AG10803 (cell line): Measurements from ENCODE around the gene FRAT1.

Experiments used
- DNase-seq: peaks from one replicate; pipeline ENCODE4 v3.0.0; 2010; ENCODE audit warnings: low read depth
- H3K4me3 ChIP-seq: 2 replicates; pipeline ENCODE4 v1.5.1; 2011; ENCODE audit warnings: mild to moderate bottlenecking, low read length, control low read depth
- TF ChIP-seq, protein P1 (sequence below): conservative IDR thresholded peaks from 2 replicates; pipeline ENCODE4 v1.5.1; 2011; ENCODE audit warnings: mild to moderate bottlenecking, low read length, control low read depth, inconsistent platforms

Gene FRAT1

DNA sequence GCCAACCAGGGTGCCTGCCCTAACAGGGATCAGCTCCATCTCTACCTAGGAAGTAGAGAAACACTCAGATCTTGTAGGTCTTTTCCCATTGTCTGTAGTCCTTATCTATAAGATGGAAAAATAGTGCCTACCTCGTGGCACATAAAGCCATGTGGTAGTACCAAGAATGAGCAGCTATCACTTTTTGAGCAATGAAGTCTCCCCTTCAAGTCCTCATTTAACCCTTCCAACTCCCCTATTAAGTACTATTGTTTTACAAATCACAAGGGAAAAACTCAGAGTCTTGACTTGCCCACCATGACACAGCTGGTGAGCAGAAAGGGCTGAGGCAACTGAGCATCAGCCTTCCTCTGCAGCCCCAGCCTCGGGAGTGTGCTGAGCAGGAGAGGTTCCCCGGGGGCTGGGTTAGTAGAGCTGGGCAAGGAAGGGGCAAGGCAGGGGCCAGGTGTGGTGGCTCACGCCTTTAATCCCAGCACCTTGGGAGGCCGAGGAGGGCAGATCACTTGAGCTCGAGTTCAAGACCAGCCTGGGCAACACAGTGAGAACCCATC is 12.2 kb downstream of the FRAT1 start:
- no peak for DNase-seq
- TF ChIP-seq, protein P1, sequence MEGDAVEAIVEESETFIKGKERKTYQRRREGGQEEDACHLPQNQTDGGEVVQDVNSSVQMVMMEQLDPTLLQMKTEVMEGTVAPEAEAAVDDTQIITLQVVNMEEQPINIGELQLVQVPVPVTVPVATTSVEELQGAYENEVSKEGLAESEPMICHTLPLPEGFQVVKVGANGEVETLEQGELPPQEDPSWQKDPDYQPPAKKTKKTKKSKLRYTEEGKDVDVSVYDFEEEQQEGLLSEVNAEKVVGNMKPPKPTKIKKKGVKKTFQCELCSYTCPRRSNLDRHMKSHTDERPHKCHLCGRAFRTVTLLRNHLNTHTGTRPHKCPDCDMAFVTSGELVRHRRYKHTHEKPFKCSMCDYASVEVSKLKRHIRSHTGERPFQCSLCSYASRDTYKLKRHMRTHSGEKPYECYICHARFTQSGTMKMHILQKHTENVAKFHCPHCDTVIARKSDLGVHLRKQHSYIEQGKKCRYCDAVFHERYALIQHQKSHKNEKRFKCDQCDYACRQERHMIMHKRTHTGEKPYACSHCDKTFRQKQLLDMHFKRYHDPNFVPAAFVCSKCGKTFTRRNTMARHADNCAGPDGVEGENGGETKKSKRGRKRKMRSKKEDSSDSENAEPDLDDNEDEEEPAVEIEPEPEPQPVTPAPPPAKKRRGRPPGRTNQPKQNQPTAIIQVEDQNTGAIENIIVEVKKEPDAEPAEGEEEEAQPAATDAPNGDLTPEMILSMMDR = no peak
- H3K4me3 ChIP-seq = no peak overlapping the region; the same call in 1 of the 2 replicates

DNA sequence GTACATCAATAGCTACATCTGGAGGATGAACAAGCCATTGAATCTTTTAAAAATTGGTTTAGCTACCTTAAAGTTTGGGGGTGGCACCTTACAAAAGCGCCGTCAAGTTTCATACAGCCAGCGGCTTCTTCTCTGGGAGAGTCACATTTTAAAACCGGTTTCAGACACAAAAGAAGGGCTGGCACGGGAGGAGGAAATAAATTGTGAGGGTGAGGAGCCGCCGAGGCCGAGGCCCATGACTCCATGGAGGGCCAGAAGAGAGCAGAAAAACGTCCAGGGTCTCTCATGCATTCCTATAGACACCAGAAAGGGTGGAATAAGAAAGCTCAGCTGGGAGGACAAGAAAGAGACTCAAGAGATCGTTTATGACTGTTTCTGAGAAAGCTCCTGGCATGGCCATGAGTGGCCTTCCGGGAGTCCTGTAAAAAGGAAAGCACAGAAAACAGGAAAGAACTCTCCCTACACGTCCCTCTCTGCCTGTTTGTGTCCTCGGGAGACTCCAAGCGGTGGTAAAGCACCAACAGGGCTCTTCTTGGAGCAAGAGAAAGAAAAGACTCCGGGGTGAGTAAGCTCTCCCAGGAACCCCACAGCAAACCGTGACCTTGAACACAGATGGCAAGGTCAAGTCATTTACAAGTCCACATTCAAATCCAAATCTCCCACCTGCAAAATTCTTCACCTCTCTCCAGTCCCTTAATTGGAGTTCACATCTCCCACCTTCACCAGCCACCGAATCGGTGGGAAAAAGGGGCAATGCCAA is 13.7 kb downstream of the FRAT1 start:
- peak; percentile 86 for DNase-seq
- TF ChIP-seq, protein P1 = peak; percentile 61
- H3K4me3 ChIP-seq = peak overlapping the region; percentile 73

DNA sequence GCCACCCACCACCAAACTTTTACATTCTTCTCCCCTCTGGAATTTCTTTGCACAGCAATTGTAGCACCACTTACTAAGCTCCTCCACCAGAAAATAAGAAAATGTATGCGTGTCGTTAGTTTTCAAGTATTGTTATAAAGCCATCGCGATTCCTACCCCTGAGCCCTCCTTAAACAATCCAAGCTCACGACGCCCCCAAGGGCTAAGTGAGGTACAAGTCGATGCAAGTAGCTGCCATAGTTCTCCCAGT is 14.2 kb downstream of the FRAT1 start:
- peak overlapping the region; percentile 73 for H3K4me3 ChIP-seq
- DNase-seq = no peak
- TF ChIP-seq, protein P1 = peak; percentile 32

DNA sequence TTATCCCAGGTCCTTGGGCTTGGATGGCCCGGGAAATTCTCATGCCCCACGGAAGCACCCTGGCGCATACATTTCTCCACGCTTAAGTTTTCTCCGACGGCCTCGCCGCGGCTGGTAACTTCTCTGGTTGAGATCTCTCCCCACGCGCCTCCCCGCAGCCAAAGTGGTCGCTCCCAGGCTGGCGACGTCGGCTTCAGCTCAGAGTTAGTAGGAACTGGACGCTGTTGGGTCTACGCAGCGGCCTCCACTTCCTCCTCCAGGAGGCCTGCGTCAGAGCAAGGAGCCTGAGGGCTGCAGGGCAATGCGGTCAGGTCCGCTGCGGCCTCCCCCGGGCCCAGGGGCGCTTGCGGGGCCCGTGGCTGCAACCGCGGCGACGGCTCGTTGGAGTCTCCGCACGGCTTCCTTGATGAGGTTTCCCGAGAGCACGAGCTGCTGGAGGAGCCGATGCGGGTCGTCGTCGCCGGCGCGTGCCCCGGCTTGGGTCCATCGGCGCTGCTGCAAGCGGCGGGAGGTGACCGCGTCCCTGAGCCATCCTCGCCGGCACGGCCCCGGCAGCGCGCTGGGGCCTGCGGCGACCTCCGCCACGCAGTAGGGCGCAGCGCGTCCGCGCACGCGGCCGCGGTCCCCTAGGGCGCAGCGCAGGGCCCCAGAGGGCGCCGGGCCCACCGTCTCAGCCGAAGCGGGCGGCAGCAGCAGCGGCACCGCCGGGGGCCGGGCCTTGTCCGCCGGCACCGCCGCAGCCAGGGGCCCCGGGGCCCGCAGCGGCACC is 14.7 kb downstream of the FRAT1 start:
- H3K4me3 ChIP-seq = peak overlapping the region; percentile 73
- TF ChIP-seq, protein P1 = no peak; the same call in 1 of the 2 replicates
- peak; percentile 32 for DNase-seq

DNA sequence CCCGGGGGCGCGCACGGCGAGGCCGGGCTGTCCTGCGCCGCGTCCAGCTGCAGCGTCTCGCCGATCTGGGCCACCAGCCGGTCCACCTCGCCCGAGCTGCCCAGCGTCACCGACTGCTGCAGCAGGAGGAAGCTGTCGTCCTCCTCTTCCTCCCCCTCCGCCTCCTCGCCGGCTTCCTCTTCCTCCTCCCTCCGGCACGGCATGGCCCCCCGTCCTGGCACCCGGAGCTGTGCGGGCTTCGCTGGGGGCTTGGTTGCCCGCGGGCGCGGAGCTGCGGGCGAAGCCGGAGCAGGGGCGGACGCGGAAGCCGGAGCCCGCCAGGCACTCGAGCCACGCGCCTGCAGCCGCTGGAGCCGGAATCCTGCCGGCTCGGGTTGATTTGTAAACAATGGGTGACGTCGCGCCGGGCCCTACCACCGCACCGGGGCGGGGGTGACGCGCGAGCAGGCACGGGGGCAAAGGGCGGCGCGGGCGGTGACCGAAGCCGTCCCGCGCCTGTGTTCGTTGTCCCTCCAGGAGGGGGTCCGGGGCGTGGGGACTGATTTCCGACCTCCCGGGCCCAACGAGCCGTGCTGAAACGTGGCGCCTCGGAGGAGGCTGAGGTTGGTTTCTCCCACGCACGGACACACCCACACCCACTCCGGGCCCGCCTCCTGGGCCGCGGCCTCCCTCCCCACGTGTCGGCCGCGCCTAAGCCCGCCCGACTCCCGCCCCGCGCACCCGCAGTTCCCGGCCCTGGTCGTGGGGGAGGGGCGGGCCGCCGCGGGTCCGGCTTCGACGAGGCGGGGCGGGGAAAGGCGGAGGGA is 15.5 kb downstream of the FRAT1 start, which contains the start of gene FRAT2:
Gene FRAT2, minus strand, starts transcription at position 360 of the 806 bp plus-strand sequence. Its CDS starts 157 bp downstream, at position 203.
- peak within 1 kb of the TSS; percentile 73 for H3K4me3 ChIP-seq
- TF ChIP-seq, protein P1 = no peak
- peak; percentile 93 for DNase-seq

DNA sequence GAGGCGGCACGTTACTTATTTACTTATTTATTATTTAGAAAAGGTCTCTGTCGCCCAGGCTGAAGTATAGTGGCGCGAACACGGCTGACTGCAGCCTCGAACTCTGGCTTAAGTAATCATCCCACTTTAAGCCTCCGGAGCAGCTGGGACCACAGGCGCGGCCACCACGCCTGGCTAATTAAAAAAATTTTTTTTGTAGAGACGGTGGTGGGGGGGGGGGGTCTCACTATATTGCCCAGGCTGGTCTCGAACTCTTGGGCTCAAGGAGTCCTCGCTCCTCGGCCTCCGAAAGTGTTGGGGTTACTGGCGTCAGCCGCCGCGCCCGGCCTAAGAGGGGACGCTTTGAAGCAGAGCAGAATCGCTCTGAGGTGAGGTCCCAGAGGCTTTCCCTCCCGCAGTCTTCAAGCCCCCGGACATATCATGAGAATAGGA is 16.1 kb downstream of the FRAT1 start:
- peak overlapping the region; percentile 73 for H3K4me3 ChIP-seq
- no peak for DNase-seq
- TF ChIP-seq, protein P1 = no peak
